ENCODE measurements around the gene LRP6.

GRCh38 chr12:12171991-12172511, 94.8 kb downstream of the LRP6 start:
- TF ChIP-seq CTCF (conservative IDR thresholded peaks at IDR 0.05; ENCODE audit: low read length) = no peak
- no peak for TF ChIP-seq EZH2phosphoT487 (IDR thresholded peaks at IDR 0.05; ENCODE audit: borderline replicate concordance, low read depth, low read length)
